ENCODE results near the gene ASPG. TPM values are rescaled to one million over a fixed set of nuclear protein-coding genes. Genes with fewer than 3 reads are reported as not detected.
A peak's percentile ranks its signal among the peaks of the same experiment; 100 is the strongest.

Gene ASPG
- total RNA-seq, 4 donors from 2014 or later, result 12.2 to 78.2 (median 40.8) TPM

- no peaks in the 10 kb centered on the region for H3K9me3 ChIP-seq
- intact Hi-C loops (cut with DNase I), result no loop called here
- H3K27ac ChIP-seq, result peak overlapping the region; percentile 75 to 90 (median 82)
- H3K4me3 ChIP-seq, result no peak overlapping the region
- peaks cover 0 to 11% (median 0%) of the 10 kb centered on the region in 4 donors for H3K27me3 ChIP-seq
- 37 to 59% methylated on average over 3 to 6 of the region's 23 CpGs for WGBS, 2 donors
- DNase-seq, result no peak
- no peaks in the 10 kb centered on the region for H3K36me3 ChIP-seq
- no peak for TF ChIP-seq CTCF (IDR thresholded peaks at IDR 0.05)
- TF ChIP-seq POLR2A (IDR thresholded peaks at IDR 0.05), result no peak
- peaks cover 30 to 72% (median 45%) of the 10 kb centered on the region in 3 donors for H3K4me1 ChIP-seq
These were observed 14.9 kb downstream of the ASPG start for GRCh38 chr14:104100171-104101085.

- TF ChIP-seq POLR2A (IDR thresholded peaks at IDR 0.05), result no peak
- no peak for TF ChIP-seq CTCF (IDR thresholded peaks at IDR 0.05)
- Histone ChIP-seq H3K36me3 (no peaks in the 10 kb centered on the region), H3K9me3 (no peaks in the 10 kb centered on the region), H3K27ac (peak overlapping the region; percentile 75 to 90 (median 82)), H3K27me3 (peaks cover 0 to 3% (median 0%) of the 10 kb centered on the region in 4 donors), H3K4me1 (peaks cover 31 to 80% (median 51%) of the 10 kb centered on the region in 3 donors), H3K4me3 (no peak overlapping the region)
- no peak for DNase-seq
- intact Hi-C loops (cut with DNase I), result no loop called here
- WGBS, 2 donors, result 100% methylated on average over 1 of the region's 16 CpGs; no CpG with 5 or more reads in 1 of the 2 donors
These were observed 15.7 kb downstream of the ASPG start for GRCh38 chr14:104101086-104101621.

- Histone ChIP-seq H3K4me3 (no peak overlapping the region), H3K4me1 (peaks cover 31 to 86% (median 57%) of the 10 kb centered on the region in 3 donors), H3K9me3 (no peaks in the 10 kb centered on the region), H3K27ac (peak overlapping the region; percentile 75 to 90 (median 82)), H3K36me3 (no peaks in the 10 kb centered on the region), H3K27me3 (no peaks in the 10 kb centered on the region)
- TF ChIP-seq POLR2A (IDR thresholded peaks at IDR 0.05) (no peak), CTCF (IDR thresholded peaks at IDR 0.05) (no peak)
- DNase-seq, result no peak
- 86 to 88% methylated on average over 1 to 4 of the region's 16 CpGs for WGBS, 2 donors
- intact Hi-C loops (cut with DNase I), result no loop called here
These were observed 16.3 kb downstream of the ASPG start for GRCh38 chr14:104101651-104102281.

- Histone ChIP-seq H3K4me1 (peaks cover 33 to 92% (median 59%) of the 10 kb centered on the region in 3 donors), H3K27ac (peak overlapping the region in 1 of 4 donors; percentile 90), H3K4me3 (no peak overlapping the region), H3K27me3 (no peaks in the 10 kb centered on the region), H3K9me3 (no peaks in the 10 kb centered on the region), H3K36me3 (no peaks in the 10 kb centered on the region)
- WGBS, 2 donors, result 62 to 85% methylated on average over 3 to 8 of the region's 16 CpGs
- intact Hi-C loops (cut with DNase I), result no loop called here
- DNase-seq, result no peak
- TF ChIP-seq CTCF (IDR thresholded peaks at IDR 0.05), result no peak
- TF ChIP-seq POLR2A (IDR thresholded peaks at IDR 0.05), result no peak
These were observed 16.9 kb downstream of the ASPG start for GRCh38 chr14:104102282-104102914.

All from esophagus squamous epithelium (tissue), 5 donors.